HG02642 (cell line): ENCODE measurements around the gene AGBL4.

Source experiments
- ATAC-seq: cut with Tn5 transposase; IDR thresholded peaks from one replicate; pipeline ENCODE4 v1.9.1; 2021; ENCODE audit warnings: mild to moderate bottlenecking; ENCODE audit not compliant: unreplicated experiment, poor library complexity

Gene AGBL4

GRCh38 chr1:48756683-48757316 lies 1267.0 kb downstream of the AGBL4 start:
- ATAC-seq, result no peak

DNA sequence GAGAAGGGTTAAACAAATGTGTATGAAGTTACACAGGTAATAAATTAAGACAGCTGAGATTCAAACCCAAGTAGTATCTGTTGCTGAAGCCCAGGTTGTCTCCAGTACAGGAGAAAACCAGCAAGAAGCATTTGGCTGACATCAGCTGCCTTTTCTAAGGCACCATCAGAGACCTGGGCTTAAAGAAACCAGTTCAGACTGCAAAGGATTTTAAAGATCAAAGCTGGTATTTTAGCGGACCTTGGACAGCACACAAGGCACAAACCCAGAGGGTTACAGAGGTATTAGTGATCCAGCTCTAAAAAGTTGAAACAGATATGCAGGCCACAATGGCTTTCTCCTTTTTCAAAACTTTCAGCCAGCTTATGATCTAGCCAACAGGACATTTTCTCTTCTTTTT lies 1270.5 kb downstream of the AGBL4 start:
- no peak for ATAC-seq

DNA sequence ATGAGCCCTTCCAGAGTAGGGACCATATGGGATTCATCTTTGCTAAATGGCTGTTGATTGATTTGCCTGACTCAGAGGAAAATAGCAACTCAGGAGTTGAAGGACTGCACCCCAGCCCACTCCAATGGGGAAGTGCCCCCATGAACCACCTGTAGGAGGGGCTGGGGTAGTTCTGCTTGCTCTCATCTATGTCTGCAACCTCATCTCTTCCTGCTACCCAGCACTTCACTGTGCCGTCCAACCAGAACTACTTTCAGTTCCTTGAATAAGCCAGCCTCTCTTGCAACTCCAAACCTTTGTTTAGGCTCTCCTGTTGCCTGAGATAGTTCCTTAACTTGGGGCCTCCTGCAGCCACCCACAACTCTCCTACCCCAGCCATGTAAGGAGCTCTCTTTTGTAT lies 1273.6 kb downstream of the AGBL4 start:
- ATAC-seq, result peak; percentile 85

DNA sequence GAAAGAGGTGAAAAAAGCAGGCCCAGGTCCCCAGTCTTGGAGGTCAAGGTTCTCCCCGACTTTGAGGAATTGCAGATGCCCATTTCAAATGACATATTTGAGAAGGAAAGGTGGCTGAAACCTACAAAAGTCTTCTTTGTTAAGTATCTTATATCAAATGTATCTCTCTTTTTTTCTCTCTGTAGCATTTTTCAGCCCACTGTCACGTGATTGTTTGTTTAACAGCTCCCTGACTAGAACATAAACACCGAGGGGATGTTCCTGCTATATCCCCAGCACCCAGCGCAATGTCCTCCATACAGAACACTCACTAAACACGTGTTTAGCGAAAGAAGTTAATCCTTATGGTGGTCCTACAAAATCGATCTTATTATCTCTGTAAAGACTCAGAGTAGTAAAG lies 1274.7 kb downstream of the AGBL4 start:
- no peak for ATAC-seq

- ATAC-seq, result no peak
These were observed 1276.8 kb downstream of the AGBL4 start for GRCh38 chr1:48746906-48747305.

- ATAC-seq, result no peak
These were observed 1279.7 kb downstream of the AGBL4 start for GRCh38 chr1:48744032-48744431.

GRCh38 chr1:48743480-48743879 lies 1280.3 kb downstream of the AGBL4 start:
- no peak for ATAC-seq

- no peak for ATAC-seq
These were observed 1282.4 kb downstream of the AGBL4 start for GRCh38 chr1:48741380-48741779.

GRCh38 chr1:48740621-48741020 lies 1283.1 kb downstream of the AGBL4 start:
- no peak for ATAC-seq

- no peak for ATAC-seq
These were observed 1284.7 kb downstream of the AGBL4 start for GRCh38 chr1:48739091-48739490.

DNA sequence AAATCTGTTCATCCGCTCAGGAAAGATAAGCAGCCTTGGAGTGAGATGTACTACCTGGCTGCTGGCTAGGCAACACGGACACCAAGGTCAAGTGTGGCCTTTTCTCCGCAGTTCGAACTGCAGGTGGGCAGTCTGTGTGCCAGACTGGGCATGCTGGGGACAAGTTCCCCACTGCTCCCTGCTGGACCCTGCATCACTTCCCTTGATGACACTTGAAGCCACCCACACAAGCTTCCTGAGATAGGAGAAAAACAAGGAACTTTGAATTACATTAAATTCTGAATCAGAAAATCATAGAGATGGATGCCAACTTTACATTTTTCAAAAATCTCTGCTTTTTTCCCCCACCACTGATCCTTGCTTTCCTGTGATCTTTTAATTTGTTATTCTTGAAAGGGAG lies 1285.4 kb downstream of the AGBL4 start:
- no peak for ATAC-seq

DNA sequence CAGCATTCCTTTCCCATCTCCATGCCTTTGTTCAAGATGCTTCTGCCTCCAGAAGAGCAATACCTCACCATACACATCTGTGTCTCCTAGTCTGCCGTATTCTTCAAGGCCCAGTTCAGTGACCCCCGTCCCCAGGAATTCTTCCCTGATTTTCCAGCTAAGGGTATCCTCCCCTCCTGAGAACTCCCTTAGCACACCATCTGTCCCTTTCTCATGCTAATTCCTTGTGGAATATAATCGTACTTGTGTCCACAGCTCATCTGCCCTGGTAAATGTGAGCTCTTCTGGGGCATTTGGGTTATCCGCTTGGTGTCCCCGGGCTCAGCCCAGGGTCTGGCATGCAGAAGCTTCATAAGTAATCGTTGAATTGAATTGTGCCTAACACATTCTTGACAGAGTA lies 1288.0 kb downstream of the AGBL4 start:
- ATAC-seq, result no peak

DNA sequence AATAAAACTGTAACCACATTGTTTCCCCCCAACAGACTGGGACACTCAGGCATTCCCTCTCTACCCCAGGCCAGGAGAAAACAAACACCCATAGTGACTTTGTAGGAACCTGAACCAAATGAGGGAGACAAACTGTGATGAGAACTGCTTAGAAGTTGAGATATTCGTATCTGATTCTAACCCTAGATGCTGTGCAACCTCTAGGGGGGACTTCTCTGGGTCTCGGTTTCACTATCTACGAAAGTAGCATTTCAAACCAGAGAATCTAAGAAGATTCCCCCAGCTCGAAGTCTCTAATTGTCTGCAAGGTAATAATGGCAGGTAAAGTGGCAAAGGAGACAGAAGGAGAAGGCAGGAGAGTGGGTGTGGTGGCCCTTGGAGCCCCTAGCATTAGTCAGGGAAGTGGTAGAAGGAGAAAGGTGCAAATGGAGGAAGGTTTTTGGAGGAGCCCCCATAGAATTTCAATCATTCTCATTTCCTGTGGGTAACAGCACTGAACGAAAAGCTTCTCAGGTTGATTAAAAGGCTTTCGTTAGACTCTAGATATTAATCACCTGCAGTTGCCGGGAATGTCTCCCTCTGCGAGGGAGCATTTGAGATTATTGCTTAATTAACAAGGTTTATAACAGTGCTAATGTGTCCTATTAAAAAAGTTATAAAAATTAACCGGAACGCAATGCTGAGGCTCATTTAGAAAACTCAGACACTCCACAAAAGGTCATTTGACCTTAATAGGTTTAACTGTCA lies 1293.4 kb downstream of the AGBL4 start:
- peak; percentile 71 for ATAC-seq

- ATAC-seq, result no peak
These were observed 1295.2 kb downstream of the AGBL4 start for GRCh38 chr1:48728584-48728983.

DNA sequence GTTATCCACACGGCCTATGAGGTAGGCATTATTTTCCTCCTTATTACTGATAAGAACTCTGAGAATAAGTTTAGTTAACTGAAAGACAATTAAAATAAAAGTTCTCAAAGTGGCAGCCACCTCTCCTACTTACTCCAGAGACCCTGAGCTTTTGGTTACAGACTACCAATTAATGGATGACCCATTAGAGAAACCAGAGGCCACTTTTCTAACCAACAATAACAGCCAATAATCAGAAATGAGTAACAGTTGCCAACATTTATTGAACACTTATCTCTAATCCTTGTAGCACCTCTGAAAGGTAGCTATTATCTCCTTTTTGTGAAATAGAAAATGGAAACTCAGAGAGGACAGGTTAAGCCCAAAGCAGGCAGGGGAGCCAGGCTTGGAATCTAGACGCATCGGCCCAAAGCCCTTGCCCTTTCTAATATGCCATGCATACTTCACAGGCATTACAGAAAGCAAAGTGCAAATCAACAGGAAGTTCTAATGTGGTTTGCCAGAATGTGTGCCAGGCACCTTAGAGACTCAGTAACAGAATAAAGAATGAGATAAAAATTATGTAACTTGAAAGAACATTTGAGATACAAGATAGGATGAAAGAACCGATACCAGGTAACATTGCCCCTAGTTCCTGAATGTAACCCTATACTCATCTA lies 1297.1 kb downstream of the AGBL4 start:
- no peak for ATAC-seq

- no peak for ATAC-seq
These were observed 1297.6 kb downstream of the AGBL4 start for GRCh38 chr1:48726139-48726538.

GRCh38 chr1:48725341-48726046 lies 1298.3 kb downstream of the AGBL4 start:
- no peak for ATAC-seq

DNA sequence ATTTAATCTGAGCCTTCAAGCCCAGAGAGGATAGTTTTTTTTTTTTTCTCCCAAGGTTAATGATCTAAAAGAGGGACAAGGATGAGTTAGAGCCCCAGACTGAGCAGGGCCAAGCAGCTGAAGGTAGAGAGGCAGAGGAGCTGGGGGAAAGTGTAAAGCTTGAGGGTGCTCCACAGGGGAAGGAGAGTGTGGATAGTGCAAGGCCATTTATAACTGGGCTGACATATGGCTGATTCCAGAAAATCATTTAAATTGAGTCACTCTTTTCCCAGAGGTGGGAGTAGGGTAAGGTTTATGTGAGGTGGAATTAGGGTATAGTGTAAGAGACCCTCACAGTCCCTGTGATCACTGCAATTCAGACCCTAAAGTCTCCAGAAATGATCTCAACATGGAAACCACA lies 1302.8 kb downstream of the AGBL4 start:
- ATAC-seq, result no peak

DNA sequence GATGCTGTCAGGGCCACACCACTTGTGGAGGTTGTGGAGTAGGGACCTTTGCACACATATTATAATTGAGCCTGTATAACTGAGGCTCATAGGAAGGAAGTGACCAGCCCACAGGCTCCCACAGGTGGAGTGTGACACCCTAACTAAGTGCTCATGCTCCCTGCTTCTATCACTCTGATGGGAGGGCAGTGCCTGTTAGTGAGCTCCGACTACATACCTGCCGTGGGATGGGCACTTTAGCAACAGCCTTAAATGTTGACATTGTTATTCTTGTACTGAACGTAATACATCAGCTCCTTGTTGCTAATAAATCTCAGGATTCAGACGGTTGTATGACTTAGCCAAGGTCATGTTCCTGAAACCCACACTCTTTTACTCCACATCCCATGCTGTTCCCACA lies 1305.0 kb downstream of the AGBL4 start:
- no peak for ATAC-seq

DNA sequence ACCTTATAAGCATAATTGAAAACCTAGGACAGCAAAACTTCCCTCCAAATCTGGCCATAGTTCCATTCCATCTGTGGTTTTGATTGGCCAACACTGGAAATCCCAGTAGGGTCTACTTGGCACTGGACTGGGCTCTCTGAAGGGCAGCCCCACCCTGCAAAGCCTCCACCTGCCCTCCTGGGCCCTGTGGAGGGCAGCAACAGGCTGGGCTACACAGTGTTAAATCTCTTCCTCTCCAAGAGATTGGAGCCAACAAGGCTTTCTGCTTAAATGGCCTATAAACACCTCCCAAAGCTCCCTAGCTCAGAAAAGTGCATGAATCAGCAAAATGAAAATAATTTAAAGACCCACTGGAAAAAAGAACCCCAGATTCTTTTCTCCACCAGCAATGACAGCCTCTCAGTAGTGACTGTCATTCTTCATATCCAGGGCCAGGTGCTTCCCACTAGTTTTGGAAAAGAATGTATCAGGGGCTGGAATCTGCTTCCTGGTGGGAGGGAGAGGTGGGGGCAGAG lies 1305.6 kb downstream of the AGBL4 start:
- no peak for ATAC-seq

DNA sequence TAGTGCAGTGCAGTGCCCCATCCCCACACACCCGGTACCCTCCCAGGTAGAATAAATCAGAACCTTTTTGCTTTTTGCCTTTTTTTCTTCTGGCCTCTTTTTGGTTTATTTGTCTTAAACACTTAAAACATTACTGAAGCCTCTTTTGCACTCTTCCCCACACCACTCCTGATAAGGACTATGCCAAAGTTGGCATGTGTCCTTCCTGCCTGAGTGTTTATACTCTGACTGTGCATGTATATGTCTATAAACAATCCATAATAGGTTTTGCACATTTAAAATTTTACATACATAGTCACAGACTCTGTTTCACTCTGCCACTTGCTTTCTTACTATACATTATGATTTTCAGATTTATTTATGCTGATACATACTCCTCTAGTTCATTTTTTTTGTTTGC lies 1306.7 kb downstream of the AGBL4 start:
- ATAC-seq, result no peak
